ENCODE data around the gene ACTN3. TPM values are rescaled to one million over a fixed set of nuclear protein-coding genes. Genes with fewer than 3 reads are reported as not detected.
"Not testable (repeated sequence)": the region's sequence is repeated elsewhere in the genome, so short reads cannot be mapped to it uniquely, and the experiment has no call there.

The ACTN3 gene
- total RNA-seq, 1 experiment from 2014 or later: not detected

GRCh38 chr11:66595245-66595904 lies 48.7 kb downstream of the ACTN3 start:
- DNase-seq (ENCODE audit: low spot score): peak; percentile 27

- DNase-seq (ENCODE audit: low spot score): no peak
Observed at GRCh38 chr11:66598993-66599392, 52.3 kb downstream of the ACTN3 start.

- DNase-seq (ENCODE audit: low spot score): no peak
Observed at GRCh38 chr11:66600219-66600618, 53.5 kb downstream of the ACTN3 start.

GRCh38 chr11:66600631-66601233 lies 54.0 kb downstream of the ACTN3 start:
- no peak for DNase-seq (ENCODE audit: low spot score)

GRCh38 chr11:66603072-66603471 lies 56.4 kb downstream of the ACTN3 start:
- no peak for DNase-seq (ENCODE audit: low spot score)

GRCh38 chr11:66604155-66604554 lies 57.5 kb downstream of the ACTN3 start:
- DNase-seq (ENCODE audit: low spot score): no peak

GRCh38 chr11:66606608-66607007 lies 59.9 kb downstream of the ACTN3 start:
- DNase-seq (ENCODE audit: low spot score): not testable (repeated sequence)

- DNase-seq (ENCODE audit: low spot score): peak; percentile 85
Observed at GRCh38 chr11:66607126-66607834, 60.6 kb downstream of the ACTN3 start.

GRCh38 chr11:66609721-66610617 lies 63.3 kb downstream of the ACTN3 start:
- no peak for DNase-seq (ENCODE audit: low spot score)

- no peak for DNase-seq (ENCODE audit: low spot score)
Observed at GRCh38 chr11:66612458-66612857, 65.8 kb downstream of the ACTN3 start.

Other genes starting within 250 kb of the ACTN3 start
- not detected in 2 replicates for gene CD248, start 229.9 kb upstream of the ACTN3 start, total RNA-seq (2014; rRNA removed; shearing (Covaris generic))
- gene RIN1, start 210.5 kb upstream of the ACTN3 start, total RNA-seq (2014; rRNA removed; shearing (Covaris generic)): 4.3 and 7.4 TPM in 2 replicates
- 88.2 and 107 TPM in 2 replicates for gene BRMS1, start 201.8 kb upstream of the ACTN3 start, total RNA-seq (2014; rRNA removed; shearing (Covaris generic))
- 24.5 and 25.2 TPM in 2 replicates for gene B4GAT1, start 199.3 kb upstream of the ACTN3 start, total RNA-seq (2014; rRNA removed; shearing (Covaris generic))
- 0.39 and 0.62 TPM in 2 replicates for gene SLC29A2, start 175.1 kb upstream of the ACTN3 start, total RNA-seq (2014; rRNA removed; shearing (Covaris generic))
- not detected in 2 replicates for gene NPAS4, start 125.9 kb upstream of the ACTN3 start, total RNA-seq (2014; rRNA removed; shearing (Covaris generic))
- 71.8 and 77.7 TPM in 2 replicates for gene MRPL11, start 108.1 kb upstream of the ACTN3 start, total RNA-seq (2014; rRNA removed; shearing (Covaris generic))
- 5.6 and 7.5 TPM in 2 replicates for gene PELI3, start 80.0 kb upstream of the ACTN3 start, total RNA-seq (2014; rRNA removed; shearing (Covaris generic))
- gene DPP3, start 66.5 kb upstream of the ACTN3 start, total RNA-seq (2014; rRNA removed; shearing (Covaris generic)): 61.4 and 66.7 TPM in 2 replicates
- 12.3 and 14.9 TPM in 2 replicates for gene BBS1, start 36.3 kb upstream of the ACTN3 start, total RNA-seq (2014; rRNA removed; shearing (Covaris generic))
- 7.0 and 19.3 TPM in 2 replicates for gene ZDHHC24, start 855 bp upstream of the ACTN3 start, total RNA-seq (2014; rRNA removed; shearing (Covaris generic))
- 9.1 and 11.3 TPM in 2 replicates for gene CTSF, start 21.7 kb downstream of the ACTN3 start, total RNA-seq (2014; rRNA removed; shearing (Covaris generic))
- gene CCDC87, start 46.2 kb downstream of the ACTN3 start, total RNA-seq (2014; rRNA removed; shearing (Covaris generic)): 0.04 and 0.56 TPM in 2 replicates
- 21.6 and 25.3 TPM in 2 replicates for gene CCS, start 46.3 kb downstream of the ACTN3 start, total RNA-seq (2014; rRNA removed; shearing (Covaris generic))
- 27.5 and 34.3 TPM in 2 replicates for gene RBM14, start 69.7 kb downstream of the ACTN3 start, total RNA-seq (2014; rRNA removed; shearing (Covaris generic))
- gene RBM4, start 91.8 kb downstream of the ACTN3 start, total RNA-seq (2014; rRNA removed; shearing (Covaris generic)): 159 and 164 TPM in 2 replicates
- 31.2 and 46.5 TPM in 2 replicates for gene RBM4B, start 131.0 kb downstream of the ACTN3 start, total RNA-seq (2014; rRNA removed; shearing (Covaris generic))
- 12.7 and 24.8 TPM in 2 replicates for gene SPTBN2, start 182.3 kb downstream of the ACTN3 start, total RNA-seq (2014; rRNA removed; shearing (Covaris generic))